ENCODE data around the gene SPAG4. TPM values are rescaled to one million over a fixed set of nuclear protein-coding genes. Genes with fewer than 3 reads are reported as not detected.
A peak's percentile ranks its signal among the peaks of the same experiment; 100 is the strongest.

The SPAG4 gene
- total and polyA plus RNA-seq, 10 donors = 2.5 to 32.1 (median 11.5) TPM

DNA sequence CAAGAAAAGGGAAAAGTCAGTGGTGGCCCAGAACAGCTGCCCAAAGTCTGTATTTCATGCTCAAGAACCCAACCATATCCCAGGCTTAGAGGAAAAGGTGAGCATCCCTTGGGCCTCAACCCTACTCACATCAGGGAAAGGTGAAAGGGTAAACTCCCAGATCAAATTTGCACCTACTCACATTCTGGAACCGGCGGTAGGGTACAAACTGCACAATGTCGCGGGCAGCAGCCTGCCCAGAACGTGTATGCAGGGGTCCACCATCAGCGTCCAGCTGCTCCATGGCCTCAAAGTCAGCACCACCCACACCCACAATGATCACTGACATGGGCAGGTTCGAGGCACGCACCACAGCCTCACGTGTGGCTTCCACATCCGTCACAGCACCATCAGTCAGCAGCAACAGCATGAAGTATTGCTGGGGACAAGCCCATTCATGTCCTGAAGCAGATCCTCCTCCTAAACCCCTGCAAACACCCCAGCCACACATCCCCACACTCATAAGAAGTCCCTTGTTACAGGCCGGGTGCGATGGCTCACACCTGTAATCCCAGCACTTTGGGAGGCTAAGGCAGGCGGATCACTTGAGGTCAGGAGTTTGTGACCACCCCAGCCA, 10.9 kb downstream of the SPAG4 start:
- Histone ChIP-seq H3K36me3 (peaks cover 0 to 88% (median 70%) of the 10 kb centered on the region in 6 donors), H3K4me1 (peaks cover 0 to 12% (median 0%) of the 10 kb centered on the region in 6 donors), H3K4me3 (no peak overlapping the region), H3K9me3 (no peaks in the 10 kb centered on the region), H3K27me3 (replicated peaks in 1 of 7) (no peaks in the 10 kb centered on the region), H3K27ac (no peak overlapping the region)
- no peak for DNase-seq
- intact Hi-C loops (cut with DNase I; ENCODE audit: low total_unique reads) = loop anchor here (10.0 kb wide), 1 partner anchor 162 kb away; no protein-coding TSS in a partner anchor
- 94 to 98% (median 95%) methylated on average over 9 to 13 of the region's 13 CpGs for WGBS, 5 donors
- TF ChIP-seq POLR2A (IDR thresholded peaks at IDR 0.05) = no peak
- peak; percentile 25 to 57 (median 49) for TF ChIP-seq POLR2AphosphoS5 (IDR thresholded peaks at IDR 0.05)

DNA sequence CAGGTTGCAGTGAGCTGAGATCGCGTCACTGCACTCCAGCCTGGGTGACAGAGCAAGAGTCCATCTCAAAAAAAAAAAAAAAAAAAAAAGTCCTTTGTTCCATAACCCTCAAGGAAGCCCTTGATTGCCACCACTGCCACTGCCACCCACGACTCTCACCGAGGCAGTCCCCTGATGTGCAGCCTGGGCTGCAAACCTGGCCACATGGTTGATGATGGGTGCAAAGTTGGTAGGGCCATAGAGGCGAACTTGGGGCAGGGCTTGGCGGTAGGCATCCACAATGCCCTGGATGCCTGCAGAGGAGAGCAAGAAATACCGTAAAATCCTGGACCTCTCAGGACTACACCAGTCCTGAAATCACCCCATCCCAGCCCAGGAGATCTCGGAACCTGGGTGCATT, 11.5 kb downstream of the SPAG4 start:
- peaks cover 0 to 91% (median 73%) of the 10 kb centered on the region in 6 donors for H3K36me3 ChIP-seq
- DNase-seq = no peak
- TF ChIP-seq, protein P1, sequence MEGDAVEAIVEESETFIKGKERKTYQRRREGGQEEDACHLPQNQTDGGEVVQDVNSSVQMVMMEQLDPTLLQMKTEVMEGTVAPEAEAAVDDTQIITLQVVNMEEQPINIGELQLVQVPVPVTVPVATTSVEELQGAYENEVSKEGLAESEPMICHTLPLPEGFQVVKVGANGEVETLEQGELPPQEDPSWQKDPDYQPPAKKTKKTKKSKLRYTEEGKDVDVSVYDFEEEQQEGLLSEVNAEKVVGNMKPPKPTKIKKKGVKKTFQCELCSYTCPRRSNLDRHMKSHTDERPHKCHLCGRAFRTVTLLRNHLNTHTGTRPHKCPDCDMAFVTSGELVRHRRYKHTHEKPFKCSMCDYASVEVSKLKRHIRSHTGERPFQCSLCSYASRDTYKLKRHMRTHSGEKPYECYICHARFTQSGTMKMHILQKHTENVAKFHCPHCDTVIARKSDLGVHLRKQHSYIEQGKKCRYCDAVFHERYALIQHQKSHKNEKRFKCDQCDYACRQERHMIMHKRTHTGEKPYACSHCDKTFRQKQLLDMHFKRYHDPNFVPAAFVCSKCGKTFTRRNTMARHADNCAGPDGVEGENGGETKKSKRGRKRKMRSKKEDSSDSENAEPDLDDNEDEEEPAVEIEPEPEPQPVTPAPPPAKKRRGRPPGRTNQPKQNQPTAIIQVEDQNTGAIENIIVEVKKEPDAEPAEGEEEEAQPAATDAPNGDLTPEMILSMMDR (IDR thresholded peaks at IDR 0.05 in 8 of 11, conservative IDR thresholded peaks at IDR 0.05 in 3 of 11) = no peak
- TF ChIP-seq POLR2AphosphoS5 (IDR thresholded peaks at IDR 0.05) = peak in 1 of 3 donors; percentile 26
- H3K27ac ChIP-seq = no peak overlapping the region
- no peak overlapping the region for H3K4me3 ChIP-seq
- peaks cover 0 to 6% (median 0%) of the 10 kb centered on the region in 6 donors for H3K4me1 ChIP-seq
- no peaks in the 10 kb centered on the region for H3K27me3 ChIP-seq (replicated peaks in 1 of 7)
- WGBS, 5 donors = 94 to 98% (median 96%) methylated on average over 6 to 8 of the region's 8 CpGs
- intact Hi-C loops (cut with DNase I; ENCODE audit: low total_unique reads) = loop anchor here (10.0 kb wide), 1 partner anchor 162 kb away; no protein-coding TSS in a partner anchor
- H3K9me3 ChIP-seq = no peaks in the 10 kb centered on the region

DNA sequence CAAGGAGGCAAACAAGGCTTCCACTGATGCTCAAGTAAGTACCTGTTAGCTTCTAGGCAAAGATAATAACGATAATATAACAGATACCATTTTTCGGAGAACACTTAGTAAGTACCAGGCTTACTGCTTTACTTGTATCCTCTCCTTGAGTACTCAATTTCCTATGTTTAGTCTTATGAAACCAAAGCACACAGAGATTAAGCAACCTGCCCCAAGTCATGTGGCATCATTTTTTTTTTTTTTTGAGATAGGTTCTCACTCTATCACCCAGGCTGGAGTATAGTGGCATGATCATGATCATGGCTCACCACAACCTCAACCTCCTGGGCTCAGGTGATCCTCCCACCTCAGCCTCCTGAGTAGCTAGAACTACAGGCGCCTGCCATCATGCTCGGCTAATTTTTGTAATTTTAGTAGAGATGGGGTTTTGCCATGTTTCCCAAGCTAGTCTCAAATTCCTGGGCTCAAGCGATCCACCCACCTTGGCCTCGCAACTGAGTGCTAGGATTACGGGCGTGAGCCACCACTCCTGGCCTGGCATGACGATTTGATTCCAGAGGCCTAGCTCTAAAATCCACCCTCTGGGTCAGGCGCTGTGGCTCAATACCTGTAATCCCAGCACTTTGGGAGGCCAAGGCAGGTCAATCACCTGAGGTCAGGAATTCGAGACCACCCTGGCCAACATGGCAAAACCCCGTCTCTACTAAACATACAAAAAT, 14.0 kb downstream of the SPAG4 start:
- H3K27ac ChIP-seq = peak overlapping the region in 3 of 8 donors; percentile 36 to 58 (median 56)
- WGBS, 5 donors = 87 to 96% (median 89%) methylated on average over 11 to 12 of the region's 12 CpGs

DNA sequence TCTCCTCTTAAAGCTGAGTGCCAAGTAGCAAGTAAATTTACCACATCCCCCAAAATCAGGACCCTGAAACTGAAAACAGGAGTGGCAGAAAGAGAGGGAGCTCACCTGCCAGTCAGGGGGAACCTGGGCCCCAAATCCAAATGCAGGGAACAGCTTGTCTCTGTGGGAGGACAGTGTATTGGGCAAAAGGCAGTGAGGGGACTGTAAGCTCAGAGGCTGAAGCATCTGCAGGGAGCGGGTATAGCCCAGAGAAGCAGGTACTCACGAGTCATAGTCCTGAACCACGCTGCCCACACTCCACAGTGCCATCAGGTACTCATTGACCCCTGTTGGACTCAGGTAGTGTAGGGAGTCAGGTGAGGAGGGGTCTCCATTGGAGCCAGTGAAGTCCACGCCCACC, 15.0 kb downstream of the SPAG4 start:
- H3K4me3 ChIP-seq = no peak overlapping the region
- no peak for TF ChIP-seq POLR2AphosphoS5 (IDR thresholded peaks at IDR 0.05)
- TF ChIP-seq, protein P1 (IDR thresholded peaks at IDR 0.05 in 8 of 11, conservative IDR thresholded peaks at IDR 0.05 in 3 of 11) = no peak
- H3K27me3 ChIP-seq (replicated peaks in 1 of 7) = no peaks in the 10 kb centered on the region
- no peaks in the 10 kb centered on the region for H3K9me3 ChIP-seq
- H3K4me1 ChIP-seq = peaks cover 0 to 11% (median 3%) of the 10 kb centered on the region in 6 donors
- peaks cover 0 to 73% (median 63%) of the 10 kb centered on the region in 6 donors for H3K36me3 ChIP-seq
- DNase-seq = no peak
- WGBS, 5 donors = 95 to 99% (median 95%) methylated on average over 4 of the region's 4 CpGs
- peak overlapping the region in 1 of 8 donors; percentile 17 for H3K27ac ChIP-seq
- intact Hi-C loops (cut with DNase I; ENCODE audit: low total_unique reads) = no loop called here

More for the DNA sequence above, 14.0 kb downstream of the SPAG4 start:
- peaks cover 0 to 9% (median 3%) of the 10 kb centered on the region in 6 donors for H3K4me1 ChIP-seq
- intact Hi-C loops (cut with DNase I; ENCODE audit: low total_unique reads) = loop anchor here (10.0 kb wide), 1 partner anchor 165 kb away; no protein-coding TSS in a partner anchor
- DNase-seq = no peak
- no peaks in the 10 kb centered on the region for H3K9me3 ChIP-seq
- no peaks in the 10 kb centered on the region for H3K27me3 ChIP-seq (replicated peaks in 1 of 7)
- no peak overlapping the region for H3K4me3 ChIP-seq
- no peak for TF ChIP-seq POLR2A (IDR thresholded peaks at IDR 0.05)
- TF ChIP-seq, protein P1 (IDR thresholded peaks at IDR 0.05 in 8 of 11, conservative IDR thresholded peaks at IDR 0.05 in 3 of 11) = no peak
- TF ChIP-seq POLR2AphosphoS5 (IDR thresholded peaks at IDR 0.05) = no peak
- peaks cover 0 to 83% (median 73%) of the 10 kb centered on the region in 6 donors for H3K36me3 ChIP-seq
